Measurements from ENCODE around the gene SIL1. TPM values are rescaled to one million over a fixed set of nuclear protein-coding genes. Genes with fewer than 3 reads are reported as not detected.
A peak's percentile ranks its signal among the peaks of the same experiment; 100 is the strongest.

The SIL1 gene
- total RNA-seq, 2 donors from 2014 or later: 17.2 to 20.2 TPM

DNA sequence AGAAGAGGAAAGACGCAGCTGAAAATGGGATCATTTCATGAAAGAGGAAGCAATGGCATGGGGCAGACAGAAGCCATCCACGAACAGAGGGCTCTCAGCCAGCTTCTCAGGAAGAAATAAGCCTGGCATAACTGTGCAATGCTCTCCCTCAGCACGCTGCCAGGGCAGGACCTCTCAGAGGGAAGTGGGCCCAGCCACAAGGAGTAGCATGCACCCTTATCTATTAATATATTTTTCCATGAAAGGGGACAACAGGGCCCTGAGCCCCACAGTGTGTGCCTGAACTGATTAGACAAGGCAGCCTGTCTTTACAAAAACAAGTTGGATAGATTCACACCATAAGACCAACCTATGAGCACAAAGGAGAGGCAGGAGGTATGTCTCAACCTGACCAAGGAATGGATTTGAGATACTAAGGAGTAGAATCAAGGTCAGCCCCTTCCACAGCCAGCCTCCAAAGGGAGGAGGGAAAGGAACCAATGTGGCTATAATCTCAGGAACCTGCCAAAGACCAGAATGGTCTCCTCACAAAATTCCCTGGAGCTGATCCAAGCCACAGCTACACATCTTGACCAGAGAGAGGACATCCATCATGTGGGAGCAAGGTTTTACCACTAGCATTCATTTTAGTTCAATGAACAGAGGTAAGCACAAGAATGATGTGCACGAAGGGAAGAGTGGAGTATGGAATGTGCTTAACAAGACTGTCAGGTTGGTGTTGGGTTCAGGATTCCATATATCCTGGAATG, 154.8 kb downstream of the SIL1 start:
- H3K36me3 Mint-ChIP-seq (ENCODE audit: low read depth): no peaks in the 10 kb centered on the region
- H3K27me3 Mint-ChIP-seq (ENCODE audit: insufficient read depth): no peaks in the 10 kb centered on the region
- H3K27me3 ChIP-seq (ENCODE audit: control insufficient read depth, insufficient read depth, low read length, poor library complexity, severe bottlenecking): no peaks in the 10 kb centered on the region
- no peak for DNase-seq
- WGBS, 2 experiments (ENCODE audit: insufficient coverage in 1 of 2, insufficient read length in 1 of 2): 89 to 100% methylated on average over 3 to 4 of the region's 4 CpGs
- H3K9ac ChIP-seq (ENCODE audit: extremely low read depth, low read length, poor library complexity, severe bottlenecking): no peak overlapping the region
- H3K4me3 ChIP-seq (ENCODE audit: low read length): no peak overlapping the region
- no peak overlapping the region for H3K27ac Mint-ChIP-seq
- no peaks in the 10 kb centered on the region for H3K9me3 ChIP-seq (ENCODE audit: control insufficient read depth, low read length)
- H3K4me3 Mint-ChIP-seq: no peak overlapping the region
- H3K4me1 Mint-ChIP-seq: no peaks in the 10 kb centered on the region
- no peak overlapping the region for H3K27ac ChIP-seq (ENCODE audit: low read depth, low read length)
- H3K9me3 Mint-ChIP-seq: no peaks in the 10 kb centered on the region
- no peaks in the 10 kb centered on the region for H3K36me3 ChIP-seq (ENCODE audit: control insufficient read depth, insufficient read depth, low read length)
- TF ChIP-seq, protein P1, sequence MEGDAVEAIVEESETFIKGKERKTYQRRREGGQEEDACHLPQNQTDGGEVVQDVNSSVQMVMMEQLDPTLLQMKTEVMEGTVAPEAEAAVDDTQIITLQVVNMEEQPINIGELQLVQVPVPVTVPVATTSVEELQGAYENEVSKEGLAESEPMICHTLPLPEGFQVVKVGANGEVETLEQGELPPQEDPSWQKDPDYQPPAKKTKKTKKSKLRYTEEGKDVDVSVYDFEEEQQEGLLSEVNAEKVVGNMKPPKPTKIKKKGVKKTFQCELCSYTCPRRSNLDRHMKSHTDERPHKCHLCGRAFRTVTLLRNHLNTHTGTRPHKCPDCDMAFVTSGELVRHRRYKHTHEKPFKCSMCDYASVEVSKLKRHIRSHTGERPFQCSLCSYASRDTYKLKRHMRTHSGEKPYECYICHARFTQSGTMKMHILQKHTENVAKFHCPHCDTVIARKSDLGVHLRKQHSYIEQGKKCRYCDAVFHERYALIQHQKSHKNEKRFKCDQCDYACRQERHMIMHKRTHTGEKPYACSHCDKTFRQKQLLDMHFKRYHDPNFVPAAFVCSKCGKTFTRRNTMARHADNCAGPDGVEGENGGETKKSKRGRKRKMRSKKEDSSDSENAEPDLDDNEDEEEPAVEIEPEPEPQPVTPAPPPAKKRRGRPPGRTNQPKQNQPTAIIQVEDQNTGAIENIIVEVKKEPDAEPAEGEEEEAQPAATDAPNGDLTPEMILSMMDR (conservative IDR thresholded peaks at IDR 0.05): no peak
- H3K4me1 ChIP-seq (ENCODE audit: control insufficient read depth, insufficient read depth, low read length): no peaks in the 10 kb centered on the region

DNA sequence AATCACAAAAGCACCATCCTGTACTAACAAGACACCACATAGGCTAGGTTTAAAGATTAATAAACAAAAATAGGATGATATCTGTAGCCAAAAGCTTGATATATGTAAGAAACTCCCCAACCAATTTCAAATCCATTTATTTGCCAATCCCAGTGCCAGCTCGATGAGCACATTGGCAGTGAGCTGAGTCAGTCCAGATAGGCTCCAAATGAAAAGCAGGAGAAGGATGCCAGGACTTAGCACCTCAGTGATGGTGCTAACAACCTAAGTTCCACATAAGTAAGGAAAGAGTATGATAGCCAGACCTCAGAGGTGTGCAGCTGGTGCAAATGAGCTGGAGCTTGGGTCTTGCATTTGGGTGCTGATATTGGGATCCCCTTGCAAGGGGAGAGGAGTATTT, 158.1 kb downstream of the SIL1 start:
- no peak overlapping the region for H3K4me3 ChIP-seq (ENCODE audit: low read length)
- H3K4me3 Mint-ChIP-seq: no peak overlapping the region
- no peaks in the 10 kb centered on the region for H3K27me3 Mint-ChIP-seq (ENCODE audit: insufficient read depth)
- H3K27ac ChIP-seq (ENCODE audit: low read depth, low read length): no peak overlapping the region
- peaks cover 7% of the 10 kb centered on the region for H3K9me3 Mint-ChIP-seq
- H3K9ac ChIP-seq (ENCODE audit: extremely low read depth, low read length, poor library complexity, severe bottlenecking): no peak overlapping the region
- no peak overlapping the region for H3K27ac Mint-ChIP-seq
- TF ChIP-seq, protein P1 (conservative IDR thresholded peaks at IDR 0.05): no peak
- no peaks in the 10 kb centered on the region for H3K36me3 ChIP-seq (ENCODE audit: control insufficient read depth, insufficient read depth, low read length)
- no peaks in the 10 kb centered on the region for H3K4me1 Mint-ChIP-seq
- no peaks in the 10 kb centered on the region for H3K9me3 ChIP-seq (ENCODE audit: control insufficient read depth, low read length)
- 96 to 100% methylated on average over 1 of the region's 1 CpG for WGBS, 2 experiments (ENCODE audit: insufficient coverage in 1 of 2, insufficient read length in 1 of 2)
- no peaks in the 10 kb centered on the region for H3K27me3 ChIP-seq (ENCODE audit: control insufficient read depth, insufficient read depth, low read length, poor library complexity, severe bottlenecking)
- peaks cover 5% of the 10 kb centered on the region for H3K36me3 Mint-ChIP-seq (ENCODE audit: low read depth)
- peak; percentile 18 for DNase-seq
- H3K4me1 ChIP-seq (ENCODE audit: control insufficient read depth, insufficient read depth, low read length): no peaks in the 10 kb centered on the region

DNA sequence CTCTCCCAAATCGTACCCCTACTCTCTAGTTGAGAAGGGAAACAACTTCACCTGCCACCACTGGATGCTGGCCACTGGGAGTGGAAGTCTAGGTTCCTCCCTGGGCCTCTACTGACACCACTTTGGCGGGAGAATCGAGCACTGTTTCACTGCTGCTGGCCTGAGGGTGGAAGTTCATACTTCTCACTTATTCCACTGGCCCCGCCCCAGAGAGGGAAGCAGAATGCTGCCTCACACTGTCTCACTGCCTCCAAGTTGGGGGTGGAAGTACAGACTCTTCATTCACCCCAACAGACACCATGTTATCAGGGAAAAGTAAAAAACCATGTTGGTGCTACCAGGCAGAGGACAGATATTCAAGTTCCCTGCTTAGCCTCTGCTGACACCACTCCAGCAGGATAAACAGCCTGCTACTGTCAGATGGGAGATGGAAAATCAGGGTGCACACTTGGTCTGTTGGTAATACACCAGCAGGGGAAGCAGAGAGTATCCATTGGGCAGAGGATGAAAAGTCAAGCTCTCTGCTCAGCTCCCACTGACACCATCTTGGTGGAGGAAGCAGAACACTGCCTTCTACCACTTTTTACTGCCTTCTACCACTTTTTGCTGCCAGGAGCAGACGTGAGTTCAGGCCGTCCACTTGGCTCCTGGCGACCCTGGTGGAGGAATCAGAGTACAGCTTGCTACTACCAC, 159.4 kb downstream of the SIL1 start:
- H3K27ac ChIP-seq (ENCODE audit: low read depth, low read length): no peak overlapping the region
- DNase-seq: peak; percentile 64
- H3K9me3 ChIP-seq (ENCODE audit: control insufficient read depth, low read length): no peaks in the 10 kb centered on the region
- no peak overlapping the region for H3K4me3 ChIP-seq (ENCODE audit: low read length)
- TF ChIP-seq, protein P1 (conservative IDR thresholded peaks at IDR 0.05): peak; percentile 69
- H3K27me3 Mint-ChIP-seq (ENCODE audit: insufficient read depth): no peaks in the 10 kb centered on the region
- H3K4me1 ChIP-seq (ENCODE audit: control insufficient read depth, insufficient read depth, low read length): no peaks in the 10 kb centered on the region
- H3K9ac ChIP-seq (ENCODE audit: extremely low read depth, low read length, poor library complexity, severe bottlenecking): no peak overlapping the region
- no peaks in the 10 kb centered on the region for H3K27me3 ChIP-seq (ENCODE audit: control insufficient read depth, insufficient read depth, low read length, poor library complexity, severe bottlenecking)
- H3K9me3 Mint-ChIP-seq: peaks cover 7% of the 10 kb centered on the region
- WGBS, 2 experiments (ENCODE audit: insufficient coverage in 1 of 2, insufficient read length in 1 of 2): 20 to 80% methylated on average over 1 to 7 of the region's 7 CpGs
- H3K27ac Mint-ChIP-seq: no peak overlapping the region
- H3K4me1 Mint-ChIP-seq: no peaks in the 10 kb centered on the region
- H3K36me3 ChIP-seq (ENCODE audit: control insufficient read depth, insufficient read depth, low read length): no peaks in the 10 kb centered on the region
- no peak overlapping the region for H3K4me3 Mint-ChIP-seq
- peaks cover 5% of the 10 kb centered on the region for H3K36me3 Mint-ChIP-seq (ENCODE audit: low read depth)

Data from endodermal cell (in vitro differentiated cells).